H1 (cell line): Measurements from ENCODE around the gene MCM9. TPM values are rescaled to one million over a fixed set of nuclear protein-coding genes. Genes with fewer than 3 reads are reported as not detected.

Experiments used
- CTCF ChIA-PET: fragments of 300-600 bp; sonication (Branson Sonifier 250); formaldehyde crosslinking; loops from one replicate; lab custom pipeline; 2021; ENCODE audit not compliant: partially characterized antibody; lab: Charles Lee
- POLR2A ChIA-PET: fragments of 300-600 bp; sonication (Branson Sonifier 250); formaldehyde crosslinking; loops from one replicate; lab custom pipeline; 2021; ENCODE audit warnings: inconsistent platforms; ENCODE audit not compliant: partially characterized antibody; lab: Charles Lee
- DNase-seq, 2 experiments: peaks; one replicate each; pipeline versions ENCODE4 v3.0.0 to v3.0.0-alpha.2; 2010 to 2022; ENCODE audit warnings: low spot score in 2 of 2, low read depth in 1 of 2, mixed read lengths in 1 of 2
- FAIRE-seq: peaks from 2 replicates; lab custom pipeline; 2011; peaks lifted over from hg19 to GRCh38; lab: Jason Lieb, UNC
- H2AFZ ChIP-seq: 2 replicates; pipeline ENCODE4 v1.8.1; 2012; ENCODE audit warnings: low read length, inconsistent platforms
- H2AK5ac ChIP-seq: 2 replicates; pipeline ENCODE4 v1.6.1; 2013; ENCODE audit warnings: low read depth, low read length
- H2BK120ac ChIP-seq: replicated peaks from 2 replicates; pipeline ENCODE3; 2013; ENCODE audit warnings: low read depth, low read length, inconsistent platforms
- H2BK12ac ChIP-seq: 2 replicates; pipeline ENCODE4 v1.6.1; 2013; ENCODE audit warnings: low read depth, low read length
- H2BK15ac ChIP-seq: 2 replicates; pipeline ENCODE4 v1.6.1; 2013; ENCODE audit warnings: low read length
- H2BK20ac ChIP-seq: 2 replicates; pipeline ENCODE4 v1.6.1; 2013; ENCODE audit warnings: low read length
- H2BK5ac ChIP-seq: 2 replicates; pipeline ENCODE4 v1.6.1; 2013; ENCODE audit warnings: low read depth, low read length
- H3K14ac ChIP-seq: 2 replicates; pipeline ENCODE4 v1.6.1; 2013; ENCODE audit warnings: inconsistent platforms; ENCODE audit not compliant: insufficient read length
- H3K18ac ChIP-seq: 2 replicates; pipeline ENCODE4 v1.6.1; 2013; ENCODE audit warnings: low read length; ENCODE audit errors: extremely low read depth
- H3K23ac ChIP-seq: 2 replicates; pipeline ENCODE4 v1.6.1; 2013; ENCODE audit warnings: inconsistent platforms; ENCODE audit not compliant: insufficient read length
- H3K23me2 ChIP-seq: 2 replicates; pipeline ENCODE4 v1.6.1; 2013; ENCODE audit warnings: low read depth, low read length
- H3K27ac ChIP-seq: 2 replicates; pipeline ENCODE4 v1.6.1; 2011; ENCODE audit warnings: low read depth, low read length, inconsistent platforms
- H3K27me3 ChIP-seq, 4 experiments: replicated peaks in 1 of 4; 1 replicate in 1 of 4; 2 replicates in 3 of 4; pipeline versions ENCODE4 v1.6.1 to v1.8.1; 2011 to 2013; ENCODE audit warnings: low read length in 3 of 4, mild to moderate bottlenecking in 3 of 4, inconsistent platforms in 2 of 4, mixed read lengths in 2 of 4, moderate library complexity in 1 of 4; ENCODE audit not compliant: control insufficient read depth in 3 of 4, insufficient read depth in 3 of 4; ENCODE audit errors: extremely low read depth in 1 of 4
- H3K36me3 ChIP-seq, 4 experiments: 2 replicates each; pipeline versions ENCODE4 v1.6.1 to v1.8.1; 2011 to 2013; ENCODE audit warnings: mild to moderate bottlenecking in 4 of 4, low read length in 3 of 4, moderate library complexity in 2 of 4, control low read depth in 1 of 4, inconsistent platforms in 1 of 4; ENCODE audit not compliant: insufficient read depth in 4 of 4, control insufficient read depth in 2 of 4
- H3K4ac ChIP-seq: replicated peaks from 2 replicates; pipeline ENCODE3; 2013; ENCODE audit warnings: low read length, low read depth, mixed read lengths, inconsistent platforms; ENCODE audit not compliant: insufficient read length
- H3K4me1 ChIP-seq, 4 experiments: replicated peaks in 1 of 4; 1 replicate in 1 of 4; 2 replicates in 3 of 4; pipeline versions ENCODE4 v1.6.1 to v1.8.1; 2011 to 2013; ENCODE audit warnings: low read length in 3 of 4, inconsistent platforms in 2 of 4, mixed read lengths in 1 of 4; ENCODE audit not compliant: insufficient read depth in 4 of 4, control insufficient read depth in 3 of 4
- H3K4me2 ChIP-seq, 2 experiments: 2 replicates each; pipeline versions ENCODE4 v1.6.1 to v1.8.1; 2011 to 2013; ENCODE audit warnings: low read depth in 2 of 2, low read length in 2 of 2, control low read depth in 1 of 2, inconsistent platforms in 1 of 2, mild to moderate bottlenecking in 1 of 2; ENCODE audit not compliant: insufficient read depth in 1 of 2
- H3K4me3 ChIP-seq, 4 experiments: fragments of 200-600, 300-600 bp in 1 of 4; sonication (generic), shearing (Covaris generic), sonication (Bioruptor Twin) in 1 of 4; 2 replicates each; pipeline versions ENCODE4 v1.5.1 to v1.8.1; 2011 to 2016; ENCODE audit warnings: low read length in 4 of 4, low read depth in 3 of 4, control low read depth in 2 of 4, inconsistent platforms in 2 of 4, mild to moderate bottlenecking in 2 of 4, mixed read lengths in 1 of 4, moderate library complexity in 1 of 4; ENCODE audit not compliant: insufficient read depth in 2 of 4; ENCODE audit errors: extremely low read depth in 1 of 4
- H3K56ac ChIP-seq: replicated peaks from 2 replicates; pipeline ENCODE3; 2013; ENCODE audit warnings: low read depth, mild to moderate bottlenecking, mixed read lengths, low read length, inconsistent platforms; ENCODE audit not compliant: insufficient read length
- H3K79me1 ChIP-seq: 2 replicates; pipeline ENCODE4 v1.6.1; 2013; ENCODE audit warnings: low read depth, low read length, control low read depth
- H3K79me2 ChIP-seq, 2 experiments: 2 replicates each; pipeline versions ENCODE4 v1.6.1 to v1.8.1; 2012 to 2013; ENCODE audit warnings: low read length in 2 of 2, mild to moderate bottlenecking in 2 of 2, inconsistent platforms in 1 of 2; ENCODE audit not compliant: insufficient read depth in 2 of 2, control insufficient read depth in 1 of 2
- H3K9ac ChIP-seq, 4 experiments: replicated peaks in 1 of 4; 1 replicate in 1 of 4; 2 replicates in 3 of 4; pipeline versions ENCODE4 v1.6.1 to v1.8.1; 2011 to 2013; ENCODE audit warnings: low read depth in 3 of 4, low read length in 3 of 4, control low read depth in 2 of 4, mild to moderate bottlenecking in 2 of 4, moderate library complexity in 2 of 4, inconsistent platforms in 1 of 4; ENCODE audit errors: extremely low read depth in 1 of 4
- H3K9me3 ChIP-seq, 2 experiments: 2 replicates each; pipeline versions ENCODE4 v1.6.1 to v1.8.1; 2012 to 2013; ENCODE audit warnings: mild to moderate bottlenecking in 2 of 2, moderate library complexity in 2 of 2, control low read depth in 1 of 2, inconsistent platforms in 1 of 2, low read depth in 1 of 2, low read length in 1 of 2, mixed read lengths in 1 of 2; ENCODE audit not compliant: insufficient read depth in 2 of 2
- H4K20me1 ChIP-seq, 2 experiments: replicated peaks in 1 of 2; 2 replicates each; pipeline versions ENCODE3 to v1.8.1; 2011 to 2013; ENCODE audit warnings: inconsistent platforms in 2 of 2, low read length in 2 of 2, mild to moderate bottlenecking in 1 of 2; ENCODE audit not compliant: insufficient read depth in 2 of 2, control insufficient read depth in 1 of 2
- H4K5ac ChIP-seq: 2 replicates; pipeline ENCODE4 v1.6.1; 2013; ENCODE audit warnings: low read length, low read depth, mixed read lengths, inconsistent platforms; ENCODE audit not compliant: insufficient read length
- H4K8ac ChIP-seq: 2 replicates; pipeline ENCODE4 v1.8.0; 2013; ENCODE audit warnings: mild to moderate bottlenecking, moderate library complexity, low read length, inconsistent platforms; ENCODE audit not compliant: insufficient read depth; ENCODE audit errors: extremely low read depth
- H4K91ac ChIP-seq: replicated peaks from 2 replicates; pipeline ENCODE3; 2013; ENCODE audit warnings: low read length, mixed read lengths, inconsistent platforms; ENCODE audit not compliant: insufficient read length
- CTBP2 ChIP-seq: IDR thresholded peaks from 2 replicates; pipeline ENCODE4 v1.7.0; 2011; ENCODE audit warnings: borderline replicate concordance, mild to moderate bottlenecking, moderate library complexity, mixed read lengths, low read length; ENCODE audit not compliant: insufficient read depth, insufficient read length
- EP300 ChIP-seq, 2 experiments: IDR thresholded peaks; 1 replicate in 1 of 2; 2 replicates in 1 of 2; pipeline ENCODE4 v1.6.1; 2011 to 2012; ENCODE audit warnings: low read depth in 2 of 2, low read length in 2 of 2, mild to moderate bottlenecking in 2 of 2, borderline replicate concordance in 1 of 2, inconsistent platforms in 1 of 2, moderate library complexity in 1 of 2
- POLR2AphosphoS5 ChIP-seq: IDR thresholded peaks from 2 replicates; pipeline ENCODE4 v1.6.1; 2011; ENCODE audit warnings: low read depth, low read length
- WGBS, 2 experiments: shearing (Covaris generic) in 1 of 2; methylation state at CpG; one replicate each; pipeline versions ENCODE4 v1.1.6 to v1.1.7; 2013 to 2015; ENCODE audit warnings: low lambda C conversion rate in 2 of 2, mixed read lengths in 2 of 2, inconsistent platforms in 1 of 2, low coverage in 1 of 2, missing lambda C conversion rate in 1 of 2; ENCODE audit not compliant: insufficient replicate concordance in 2 of 2, insufficient coverage in 1 of 2, insufficient read length in 1 of 2; ENCODE audit errors: extremely low coverage in 1 of 2, missing lambda C conversion rate in 1 of 2; 5-methylcytosine and 5-hydroxymethylcytosine counted together
- polyA plus RNA-seq, 7 experiments: library from polyadenylated mRNA; depleted of rRNA in 3 of 7; stranded (reverse) in 5 of 7; unstranded in 2 of 7; fragments of >200 nt in 5 of 7; fragments of 200-250 nt in 2 of 7; gene quantifications; 1 replicate in 5 of 7; 2 replicates in 1 of 7; 4 replicates in 1 of 7; pipeline versions ENCODE4 v1.2.1 to v1.2.3, GENCODE V29; 2011 to 2013; ENCODE audit warnings: missing spikeins in 2 of 7, mixed read lengths in 2 of 7
- total RNA-seq: library from RNA; stranded (reverse); fragmentation: NEBNext Ultra II Directional; extraction: Animal tissue kit (Norgen Biotek cat#: 25700); gene quantifications from 2 replicates; pipeline ENCODE4 v1.2.1, GENCODE V29; 2021
- TF ChIP-seq, protein P1 (sequence below): IDR thresholded peaks from 2 replicates; pipeline ENCODE4 v1.6.1; 2012; ENCODE audit warnings: inconsistent platforms

The MCM9 gene
- total and polyA plus RNA-seq, 2 of the 8 experiments (the other 6 are each of a cell fraction or from before 2014, with no cell fraction given), result 3.7 to 11.4 TPM

DNA sequence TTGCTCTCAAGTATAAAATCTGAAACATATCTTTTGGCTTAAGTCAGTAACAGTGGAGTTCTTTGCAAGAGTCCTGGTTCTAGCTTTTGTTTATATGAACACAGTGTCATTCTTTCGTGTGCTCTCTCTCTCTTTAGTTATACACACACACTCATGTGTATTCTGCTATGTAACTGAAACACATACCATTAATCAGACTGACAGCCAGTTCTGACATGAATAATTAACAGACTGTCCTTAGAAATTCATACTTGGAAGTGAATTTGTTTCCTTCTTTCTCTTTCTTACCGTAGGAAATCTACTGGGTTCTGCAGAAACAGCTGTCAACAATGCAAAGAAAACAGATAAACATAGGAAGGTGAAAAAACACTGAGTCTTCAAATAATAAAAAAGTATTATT lies 2.5 kb downstream of the MCM9 start:
- H3K4me1 ChIP-seq, result peaks cover 0 to 2% (median 0%) of the 10 kb centered on the region in 4 experiments; a peak in 2 of 7 replicates
- H3K4me2 ChIP-seq, result no peak overlapping the region
- no peak overlapping the region for H2AFZ ChIP-seq
- no peak overlapping the region for H3K23ac ChIP-seq
- no peak overlapping the region for H3K18ac ChIP-seq
- H3K23me2 ChIP-seq, result no peaks in the 10 kb centered on the region; the same call in 1 of the 2 replicates
- no peak overlapping the region for H3K14ac ChIP-seq
- H4K20me1 ChIP-seq, result peaks cover 0 to 8% of the 10 kb centered on the region in 2 experiments
- H4K91ac ChIP-seq, result no peak overlapping the region
- no peak overlapping the region for H3K9ac ChIP-seq
- DNase-seq (no peak), FAIRE-seq (no peak)
- no peak overlapping the region for H3K56ac ChIP-seq
- no peak overlapping the region for H2BK15ac ChIP-seq
- no peak overlapping the region for H2BK20ac ChIP-seq
- H3K4me3 ChIP-seq, result no peak overlapping the region
- peaks cover 0 to 36% of the 10 kb centered on the region in 2 experiments; a peak in 2 of 4 replicates for H3K79me2 ChIP-seq
- H4K8ac ChIP-seq, result no peak overlapping the region
- peaks cover 7 to 9% of the 10 kb centered on the region in 2 experiments for H3K9me3 ChIP-seq
- no peak overlapping the region for H3K27ac ChIP-seq
- no peaks in the 10 kb centered on the region for H3K79me1 ChIP-seq
- H4K5ac ChIP-seq, result no peak overlapping the region
- no peak overlapping the region for H2BK5ac ChIP-seq
- H2AK5ac ChIP-seq, result no peak overlapping the region
- TF ChIP-seq EP300 (IDR thresholded peaks at IDR 0.05; ENCODE audit: borderline replicate concordance in 1 of 2, low read depth in 2 of 2, low read length in 2 of 2) (no peak), POLR2AphosphoS5 (no peak), CTBP2 (no peak)
- TF ChIP-seq, protein P1, sequence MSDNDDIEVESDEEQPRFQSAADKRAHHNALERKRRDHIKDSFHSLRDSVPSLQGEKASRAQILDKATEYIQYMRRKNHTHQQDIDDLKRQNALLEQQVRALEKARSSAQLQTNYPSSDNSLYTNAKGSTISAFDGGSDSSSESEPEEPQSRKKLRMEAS, result no peak
- ChIA-PET POLR2A (no interaction called here), CTCF (interaction anchor here (0.9 kb wide), 1 partner anchor 184 kb away, joined by 6 read pairs; no protein-coding TSS in a partner anchor)
- no peak overlapping the region for H2BK120ac ChIP-seq
- H3K36me3 ChIP-seq, result peaks cover 0 to 24% (median 7%) of the 10 kb centered on the region in 4 experiments; a peak in 4 of 8 replicates
- no peaks in the 10 kb centered on the region for H3K27me3 ChIP-seq
- WGBS, 2 experiments, result 85% methylated on average over 2 of the region's 2 CpGs; no CpG with 5 or more reads in 1 of the 2 experiments
- no peak overlapping the region for H2BK12ac ChIP-seq
- no peak overlapping the region for H3K4ac ChIP-seq
